A549 (cell line): ENCODE data around the gene PORCN.

Experiments
- CTCF ChIP-seq: fragments of >200 bp; sonication (Bioruptor Twin); formaldehyde crosslinking; IDR thresholded peaks from 3 replicates; pipeline ENCODE4 v1.5.1; 2016
- POLR2A ChIP-seq: IDR thresholded peaks from 2 replicates; pipeline ENCODE4 v1.6.1; 2012; ENCODE audit warnings: mild to moderate bottlenecking, low read length
- POLR2AphosphoS2 ChIP-seq: conservative IDR thresholded peaks from 2 replicates; pipeline ENCODE4 v1.6.1; 2012; ENCODE audit warnings: low read length, improper control_type of control experiment, inconsistent platforms

GRCh38 chrX:48489892-48490291, 18.9 kb upstream of the PORCN start:
- no peak for TF ChIP-seq CTCF
- no peak for TF ChIP-seq POLR2AphosphoS2
- TF ChIP-seq POLR2A: no peak
